HCT116 (cell line): ENCODE data around the gene SVIL.

Source experiments
- CBX3 ChIP-seq: IDR thresholded peaks from 2 replicates; pipeline ENCODE4 v1.6.1; 2012; ENCODE audit warnings: low read depth
- CEBPB ChIP-seq: IDR thresholded peaks from 2 replicates; pipeline ENCODE4 v1.6.1; 2012; ENCODE audit warnings: low read depth
- CTCF ChIP-seq, 3 experiments: fragments of 200-600 bp in 1 of 3; sonication (generic) in 1 of 3; IDR thresholded peaks in 2 of 3; conservative IDR thresholded peaks in 1 of 3; 2 replicates each; pipeline ENCODE4 v1.5.1; 2012 to 2017; ENCODE audit warnings: low read depth in 2 of 3, low read length in 2 of 3, antibody characterized with exemption in 1 of 3, borderline replicate concordance in 1 of 3, control low read depth in 1 of 3, mild to moderate bottlenecking in 1 of 3, mixed read lengths in 1 of 3, mixed run types in 1 of 3, moderate library complexity in 1 of 3; ENCODE audit not compliant: insufficient read depth in 1 of 3
- POLR2AphosphoS5 ChIP-seq: IDR thresholded peaks from 2 replicates; pipeline ENCODE4 v1.6.1; 2011; ENCODE audit warnings: mild to moderate bottlenecking, low read depth, low read length, moderate library complexity
- RAD21 ChIP-seq: IDR thresholded peaks from 2 replicates; pipeline ENCODE4 v1.6.1; 2012; ENCODE audit warnings: low read depth, mild to moderate bottlenecking
- SP1 ChIP-seq: IDR thresholded peaks from 2 replicates; pipeline ENCODE4 v1.6.1; 2012; ENCODE audit warnings: low read depth
- ZNF274 ChIP-seq: fragments of 200-500 bp; sonication (Bioruptor generic); IDR thresholded peaks from 2 replicates; pipeline ENCODE4 v1.6.1; 2014; ENCODE audit warnings: mild to moderate bottlenecking, low read depth, low read length, inconsistent platforms

- TF ChIP-seq ZNF274, result no peak
- TF ChIP-seq RAD21, result no peak
- TF ChIP-seq CTCF (IDR thresholded peaks at IDR 0.05 in 2 of 3, conservative IDR thresholded peaks at IDR 0.05 in 1 of 3; ENCODE audit: borderline replicate concordance in 1 of 3, insufficient read depth in 1 of 3, low read depth in 2 of 3, low read length in 2 of 3), result no peak
- TF ChIP-seq CBX3, result no peak
- TF ChIP-seq CEBPB, result no peak
- no peak for TF ChIP-seq SP1
- TF ChIP-seq POLR2AphosphoS5, result no peak
Observed at GRCh38 chr10:29650552-29650944, 15.8 kb upstream of the SVIL start.
